Measurements from ENCODE around the gene PPP6R2.
"Not testable (repeated sequence)": the region's sequence is repeated elsewhere in the genome, so short reads cannot be mapped to it uniquely, and the experiment has no call there.

The PPP6R2 gene

GRCh38 chr22:50398831-50399648, 55.9 kb downstream of the PPP6R2 start:
- DNase-seq (ENCODE audit: low read depth in 2 of 2): no peak

- peak in 1 of 2 donors; percentile 15 for DNase-seq (ENCODE audit: low read depth in 2 of 2)
Measured at GRCh38 chr22:50399751-50400331, 56.7 kb downstream of the PPP6R2 start.

GRCh38 chr22:50400406-50400805, 57.3 kb downstream of the PPP6R2 start:
- no peak for DNase-seq (ENCODE audit: low read depth in 2 of 2)

GRCh38 chr22:50400931-50401330, 57.8 kb downstream of the PPP6R2 start:
- no peak for DNase-seq (ENCODE audit: low read depth in 2 of 2)

GRCh38 chr22:50401907-50402306, 58.8 kb downstream of the PPP6R2 start:
- DNase-seq (ENCODE audit: low read depth in 2 of 2): no peak

- DNase-seq (ENCODE audit: low read depth in 2 of 2): no peak
Measured at GRCh38 chr22:50403701-50404101, 60.6 kb downstream of the PPP6R2 start.

GRCh38 chr22:50406416-50407170, 63.5 kb downstream of the PPP6R2 start:
- no peak for DNase-seq (ENCODE audit: low read depth in 2 of 2)

- no peak for DNase-seq (ENCODE audit: low read depth in 2 of 2)
Measured at GRCh38 chr22:50408311-50408710, 65.2 kb downstream of the PPP6R2 start.

- DNase-seq (ENCODE audit: low read depth in 2 of 2): not testable (repeated sequence)
Measured at GRCh38 chr22:50408954-50409353, 65.8 kb downstream of the PPP6R2 start.

GRCh38 chr22:50414476-50415248, 71.5 kb downstream of the PPP6R2 start:
- DNase-seq (ENCODE audit: low read depth in 2 of 2): no peak

- no peak for DNase-seq (ENCODE audit: low read depth in 2 of 2)
Measured at GRCh38 chr22:50415426-50415825, 72.3 kb downstream of the PPP6R2 start.

- DNase-seq (ENCODE audit: low read depth in 2 of 2): no peak
Measured at GRCh38 chr22:50416996-50417395, 73.9 kb downstream of the PPP6R2 start.

GRCh38 chr22:50417411-50418210, 74.5 kb downstream of the PPP6R2 start:
- DNase-seq (ENCODE audit: low read depth in 2 of 2): no peak

- no peak for DNase-seq (ENCODE audit: low read depth in 2 of 2)
Measured at GRCh38 chr22:50418624-50419023, 75.5 kb downstream of the PPP6R2 start.

- DNase-seq (ENCODE audit: low read depth in 2 of 2): no peak
Measured at GRCh38 chr22:50419116-50419515, 76.0 kb downstream of the PPP6R2 start.

GRCh38 chr22:50420015-50420414, 76.9 kb downstream of the PPP6R2 start:
- DNase-seq (ENCODE audit: low read depth in 2 of 2): no peak

GRCh38 chr22:50420581-50420980, 77.5 kb downstream of the PPP6R2 start:
- DNase-seq (ENCODE audit: low read depth in 2 of 2): no peak

GRCh38 chr22:50422046-50422445, 78.9 kb downstream of the PPP6R2 start:
- no peak for DNase-seq (ENCODE audit: low read depth in 2 of 2)

GRCh38 chr22:50422961-50423815, 80.1 kb downstream of the PPP6R2 start:
- no peak for DNase-seq (ENCODE audit: low read depth in 2 of 2)

- DNase-seq (ENCODE audit: low read depth in 2 of 2): no peak
Measured at GRCh38 chr22:50423956-50424355, 80.8 kb downstream of the PPP6R2 start.

All from stimulated activated CD4-positive, alpha-beta T cell treated with anti-CD3 and anti-CD28 coated beads, Interleukin-4, amount 100 ng/mL, for 48 hours (primary cell).